H1 (cell line): Measurements from ENCODE around the gene LPP. TPM values are rescaled to one million over a fixed set of nuclear protein-coding genes. Genes with fewer than 3 reads are reported as not detected.

Source experiments
- CTCF ChIA-PET: fragments of 300-600 bp; sonication (Branson Sonifier 250); formaldehyde crosslinking; loops from one replicate; lab custom pipeline; 2021; ENCODE audit not compliant: partially characterized antibody; lab: Charles Lee
- POLR2A ChIA-PET: fragments of 300-600 bp; sonication (Branson Sonifier 250); formaldehyde crosslinking; loops from one replicate; lab custom pipeline; 2021; ENCODE audit warnings: inconsistent platforms; ENCODE audit not compliant: partially characterized antibody; lab: Charles Lee
- DNase-seq, 2 experiments: peaks; one replicate each; pipeline versions ENCODE4 v3.0.0 to v3.0.0-alpha.2; 2010 to 2022; ENCODE audit warnings: low spot score in 2 of 2, low read depth in 1 of 2, mixed read lengths in 1 of 2
- FAIRE-seq: peaks from 2 replicates; lab custom pipeline; 2011; peaks lifted over from hg19 to GRCh38; lab: Jason Lieb, UNC
- H2AFZ ChIP-seq: 2 replicates; pipeline ENCODE4 v1.8.1; 2012; ENCODE audit warnings: low read length, inconsistent platforms
- H2AK5ac ChIP-seq: 2 replicates; pipeline ENCODE4 v1.6.1; 2013; ENCODE audit warnings: low read depth, low read length
- H2BK120ac ChIP-seq: replicated peaks from 2 replicates; pipeline ENCODE3; 2013; ENCODE audit warnings: low read depth, low read length, inconsistent platforms
- H2BK12ac ChIP-seq: 2 replicates; pipeline ENCODE4 v1.6.1; 2013; ENCODE audit warnings: low read depth, low read length
- H2BK15ac ChIP-seq: 2 replicates; pipeline ENCODE4 v1.6.1; 2013; ENCODE audit warnings: low read length
- H2BK20ac ChIP-seq: 2 replicates; pipeline ENCODE4 v1.6.1; 2013; ENCODE audit warnings: low read length
- H2BK5ac ChIP-seq: 2 replicates; pipeline ENCODE4 v1.6.1; 2013; ENCODE audit warnings: low read depth, low read length
- H3K14ac ChIP-seq: 2 replicates; pipeline ENCODE4 v1.6.1; 2013; ENCODE audit warnings: inconsistent platforms; ENCODE audit not compliant: insufficient read length
- H3K18ac ChIP-seq: 2 replicates; pipeline ENCODE4 v1.6.1; 2013; ENCODE audit warnings: low read length; ENCODE audit errors: extremely low read depth
- H3K23ac ChIP-seq: 2 replicates; pipeline ENCODE4 v1.6.1; 2013; ENCODE audit warnings: inconsistent platforms; ENCODE audit not compliant: insufficient read length
- H3K23me2 ChIP-seq: 2 replicates; pipeline ENCODE4 v1.6.1; 2013; ENCODE audit warnings: low read depth, low read length
- H3K27ac ChIP-seq: 2 replicates; pipeline ENCODE4 v1.6.1; 2011; ENCODE audit warnings: low read depth, low read length, inconsistent platforms
- H3K27me3 ChIP-seq, 4 experiments: replicated peaks in 1 of 4; 1 replicate in 1 of 4; 2 replicates in 3 of 4; pipeline versions ENCODE4 v1.6.1 to v1.8.1; 2011 to 2013; ENCODE audit warnings: low read length in 3 of 4, mild to moderate bottlenecking in 3 of 4, inconsistent platforms in 2 of 4, mixed read lengths in 2 of 4, moderate library complexity in 1 of 4; ENCODE audit not compliant: control insufficient read depth in 3 of 4, insufficient read depth in 3 of 4; ENCODE audit errors: extremely low read depth in 1 of 4
- H3K36me3 ChIP-seq, 4 experiments: 2 replicates each; pipeline versions ENCODE4 v1.6.1 to v1.8.1; 2011 to 2013; ENCODE audit warnings: mild to moderate bottlenecking in 4 of 4, low read length in 3 of 4, moderate library complexity in 2 of 4, control low read depth in 1 of 4, inconsistent platforms in 1 of 4; ENCODE audit not compliant: insufficient read depth in 4 of 4, control insufficient read depth in 2 of 4
- H3K4ac ChIP-seq: replicated peaks from 2 replicates; pipeline ENCODE3; 2013; ENCODE audit warnings: low read length, low read depth, mixed read lengths, inconsistent platforms; ENCODE audit not compliant: insufficient read length
- H3K4me1 ChIP-seq, 4 experiments: replicated peaks in 1 of 4; 1 replicate in 1 of 4; 2 replicates in 3 of 4; pipeline versions ENCODE4 v1.6.1 to v1.8.1; 2011 to 2013; ENCODE audit warnings: low read length in 3 of 4, inconsistent platforms in 2 of 4, mixed read lengths in 1 of 4; ENCODE audit not compliant: insufficient read depth in 4 of 4, control insufficient read depth in 3 of 4
- H3K4me2 ChIP-seq, 2 experiments: 2 replicates each; pipeline versions ENCODE4 v1.6.1 to v1.8.1; 2011 to 2013; ENCODE audit warnings: low read depth in 2 of 2, low read length in 2 of 2, control low read depth in 1 of 2, inconsistent platforms in 1 of 2, mild to moderate bottlenecking in 1 of 2; ENCODE audit not compliant: insufficient read depth in 1 of 2
- H3K4me3 ChIP-seq, 4 experiments: fragments of 200-600, 300-600 bp in 1 of 4; sonication (generic), shearing (Covaris generic), sonication (Bioruptor Twin) in 1 of 4; 2 replicates each; pipeline versions ENCODE4 v1.5.1 to v1.8.1; 2011 to 2016; ENCODE audit warnings: low read length in 4 of 4, low read depth in 3 of 4, control low read depth in 2 of 4, inconsistent platforms in 2 of 4, mild to moderate bottlenecking in 2 of 4, mixed read lengths in 1 of 4, moderate library complexity in 1 of 4; ENCODE audit not compliant: insufficient read depth in 2 of 4; ENCODE audit errors: extremely low read depth in 1 of 4
- H3K56ac ChIP-seq: replicated peaks from 2 replicates; pipeline ENCODE3; 2013; ENCODE audit warnings: low read depth, mild to moderate bottlenecking, mixed read lengths, low read length, inconsistent platforms; ENCODE audit not compliant: insufficient read length
- H3K79me1 ChIP-seq: 2 replicates; pipeline ENCODE4 v1.6.1; 2013; ENCODE audit warnings: low read depth, low read length, control low read depth
- H3K79me2 ChIP-seq, 2 experiments: 2 replicates each; pipeline versions ENCODE4 v1.6.1 to v1.8.1; 2012 to 2013; ENCODE audit warnings: low read length in 2 of 2, mild to moderate bottlenecking in 2 of 2, inconsistent platforms in 1 of 2; ENCODE audit not compliant: insufficient read depth in 2 of 2, control insufficient read depth in 1 of 2
- H3K9ac ChIP-seq, 4 experiments: replicated peaks in 1 of 4; 1 replicate in 1 of 4; 2 replicates in 3 of 4; pipeline versions ENCODE4 v1.6.1 to v1.8.1; 2011 to 2013; ENCODE audit warnings: low read depth in 3 of 4, low read length in 3 of 4, control low read depth in 2 of 4, mild to moderate bottlenecking in 2 of 4, moderate library complexity in 2 of 4, inconsistent platforms in 1 of 4; ENCODE audit errors: extremely low read depth in 1 of 4
- H3K9me3 ChIP-seq, 2 experiments: 2 replicates each; pipeline versions ENCODE4 v1.6.1 to v1.8.1; 2012 to 2013; ENCODE audit warnings: mild to moderate bottlenecking in 2 of 2, moderate library complexity in 2 of 2, control low read depth in 1 of 2, inconsistent platforms in 1 of 2, low read depth in 1 of 2, low read length in 1 of 2, mixed read lengths in 1 of 2; ENCODE audit not compliant: insufficient read depth in 2 of 2
- H4K20me1 ChIP-seq, 2 experiments: replicated peaks in 1 of 2; 2 replicates each; pipeline versions ENCODE3 to v1.8.1; 2011 to 2013; ENCODE audit warnings: inconsistent platforms in 2 of 2, low read length in 2 of 2, mild to moderate bottlenecking in 1 of 2; ENCODE audit not compliant: insufficient read depth in 2 of 2, control insufficient read depth in 1 of 2
- H4K5ac ChIP-seq: 2 replicates; pipeline ENCODE4 v1.6.1; 2013; ENCODE audit warnings: low read length, low read depth, mixed read lengths, inconsistent platforms; ENCODE audit not compliant: insufficient read length
- H4K8ac ChIP-seq: 2 replicates; pipeline ENCODE4 v1.8.0; 2013; ENCODE audit warnings: mild to moderate bottlenecking, moderate library complexity, low read length, inconsistent platforms; ENCODE audit not compliant: insufficient read depth; ENCODE audit errors: extremely low read depth
- H4K91ac ChIP-seq: replicated peaks from 2 replicates; pipeline ENCODE3; 2013; ENCODE audit warnings: low read length, mixed read lengths, inconsistent platforms; ENCODE audit not compliant: insufficient read length
- ATF2 ChIP-seq: IDR thresholded peaks from 2 replicates; pipeline ENCODE4 v1.6.1; 2012; ENCODE audit warnings: low read length, inconsistent platforms
- CHD1 ChIP-seq: IDR thresholded peaks from 2 replicates; pipeline ENCODE4 v1.6.1; 2012; ENCODE audit warnings: low read depth, low read length, improper control_type of control experiment
- CTBP2 ChIP-seq: IDR thresholded peaks from 2 replicates; pipeline ENCODE4 v1.7.0; 2011; ENCODE audit warnings: borderline replicate concordance, mild to moderate bottlenecking, moderate library complexity, mixed read lengths, low read length; ENCODE audit not compliant: insufficient read depth, insufficient read length
- KDM5A ChIP-seq: fragments of 200-600 bp; IDR thresholded peaks from 2 replicates; pipeline ENCODE4 v1.7.1; 2012; ENCODE audit warnings: mild to moderate bottlenecking, low read length, inconsistent platforms, mixed read lengths
- RBBP5 ChIP-seq: IDR thresholded peaks from 2 replicates; pipeline ENCODE4 v1.7.1; 2012; ENCODE audit warnings: low read depth, mild to moderate bottlenecking, inconsistent platforms, low read length, moderate library complexity, borderline replicate concordance
- WGBS, 2 experiments: shearing (Covaris generic) in 1 of 2; methylation state at CpG; one replicate each; pipeline versions ENCODE4 v1.1.6 to v1.1.7; 2013 to 2015; ENCODE audit warnings: low lambda C conversion rate in 2 of 2, mixed read lengths in 2 of 2, inconsistent platforms in 1 of 2, low coverage in 1 of 2, missing lambda C conversion rate in 1 of 2; ENCODE audit not compliant: insufficient replicate concordance in 2 of 2, insufficient coverage in 1 of 2, insufficient read length in 1 of 2; ENCODE audit errors: extremely low coverage in 1 of 2, missing lambda C conversion rate in 1 of 2; 5-methylcytosine and 5-hydroxymethylcytosine counted together
- polyA plus RNA-seq, 7 experiments: library from polyadenylated mRNA; depleted of rRNA in 3 of 7; stranded (reverse) in 5 of 7; unstranded in 2 of 7; fragments of >200 nt in 5 of 7; fragments of 200-250 nt in 2 of 7; gene quantifications; 1 replicate in 5 of 7; 2 replicates in 1 of 7; 4 replicates in 1 of 7; pipeline versions ENCODE4 v1.2.1 to v1.2.3, GENCODE V29; 2011 to 2013; ENCODE audit warnings: missing spikeins in 2 of 7, mixed read lengths in 2 of 7
- total RNA-seq: library from RNA; stranded (reverse); fragmentation: NEBNext Ultra II Directional; extraction: Animal tissue kit (Norgen Biotek cat#: 25700); gene quantifications from 2 replicates; pipeline ENCODE4 v1.2.1, GENCODE V29; 2021

The LPP gene
- total and polyA plus RNA-seq, 2 of the 8 experiments (the other 6 are each of a cell fraction or from before 2014, with no cell fraction given), result 10.0 to 53.3 TPM

GRCh38 chr3:188351648-188352047, 197.7 kb downstream of the LPP start:
- no peak overlapping the region for H3K56ac ChIP-seq
- no peak overlapping the region for H3K27ac ChIP-seq
- H2AK5ac ChIP-seq, result no peak overlapping the region
- H3K23ac ChIP-seq, result no peak overlapping the region
- TF ChIP-seq RBBP5 (no peak), CHD1 (no peak), CTBP2 (no peak), ATF2 (no peak), KDM5A (no peak)
- TF ChIP-seq, all 59 proteins: peak for 0
- Histone ChIP-seq H4K5ac (no peak overlapping the region), H3K9ac (no peak overlapping the region), H3K36me3 (no peaks in the 10 kb centered on the region), H3K4ac (no peak overlapping the region), H2BK15ac (no peak overlapping the region), H3K4me1 (no peaks in the 10 kb centered on the region), H2AFZ (no peak overlapping the region), H2BK20ac (no peak overlapping the region), H3K27me3 (no peaks in the 10 kb centered on the region), H3K23me2 (no peaks in the 10 kb centered on the region; the same call in 1 of the 2 replicates), H3K4me2 (no peak overlapping the region), H3K79me2 (no peaks in the 10 kb centered on the region), H3K4me3 (no peak overlapping the region), H4K20me1 (no peaks in the 10 kb centered on the region), H2BK12ac (no peak overlapping the region), H4K91ac (no peak overlapping the region), H3K14ac (no peak overlapping the region), H2BK120ac (no peak overlapping the region), H4K8ac (no peak overlapping the region), H3K18ac (no peak overlapping the region), H3K9me3 (no peaks in the 10 kb centered on the region), H2BK5ac (no peak overlapping the region), H3K79me1 (no peaks in the 10 kb centered on the region)
- no peak for DNase-seq
- no peak for FAIRE-seq
- POLR2A ChIA-PET, result interaction anchor here (0.9 kb wide), 1 partner anchor 198 kb away, joined by 4 read pairs; the partner anchor contains the start of gene LPP
- CTCF ChIA-PET, result interaction anchor here (0.6 to 1.6 kb wide), 7 partner anchors 12 to 611 kb away, joined by 3 to 5 read pairs (median 3); no protein-coding TSS in a partner anchor
- 85% methylated on average over 7 of the region's 7 CpGs; no CpG with 5 or more reads in 1 of the 2 experiments for WGBS, 2 experiments
